HG03095 (cell line): ENCODE measurements around the gene CAP2.

Source experiments
- ATAC-seq: cut with Tn5 transposase; IDR thresholded peaks from one replicate; pipeline ENCODE4 v1.9.1; 2021; ENCODE audit warnings: moderate library complexity; ENCODE audit not compliant: unreplicated experiment

CAP2 gene, protein sequence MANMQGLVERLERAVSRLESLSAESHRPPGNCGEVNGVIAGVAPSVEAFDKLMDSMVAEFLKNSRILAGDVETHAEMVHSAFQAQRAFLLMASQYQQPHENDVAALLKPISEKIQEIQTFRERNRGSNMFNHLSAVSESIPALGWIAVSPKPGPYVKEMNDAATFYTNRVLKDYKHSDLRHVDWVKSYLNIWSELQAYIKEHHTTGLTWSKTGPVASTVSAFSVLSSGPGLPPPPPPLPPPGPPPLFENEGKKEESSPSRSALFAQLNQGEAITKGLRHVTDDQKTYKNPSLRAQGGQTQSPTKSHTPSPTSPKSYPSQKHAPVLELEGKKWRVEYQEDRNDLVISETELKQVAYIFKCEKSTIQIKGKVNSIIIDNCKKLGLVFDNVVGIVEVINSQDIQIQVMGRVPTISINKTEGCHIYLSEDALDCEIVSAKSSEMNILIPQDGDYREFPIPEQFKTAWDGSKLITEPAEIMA

GRCh38 chr6:17392978-17393891 lies at the start of gene CAP2:
Gene CAP2, plus strand, starts transcription at chr6:17393595. Its CDS starts 27,961 bp downstream, at chr6:17421556.
- no peak for ATAC-seq

GRCh38 chr6:17347012-17347411 lies 46.4 kb upstream of the CAP2 start:
- ATAC-seq, result no peak

DNA sequence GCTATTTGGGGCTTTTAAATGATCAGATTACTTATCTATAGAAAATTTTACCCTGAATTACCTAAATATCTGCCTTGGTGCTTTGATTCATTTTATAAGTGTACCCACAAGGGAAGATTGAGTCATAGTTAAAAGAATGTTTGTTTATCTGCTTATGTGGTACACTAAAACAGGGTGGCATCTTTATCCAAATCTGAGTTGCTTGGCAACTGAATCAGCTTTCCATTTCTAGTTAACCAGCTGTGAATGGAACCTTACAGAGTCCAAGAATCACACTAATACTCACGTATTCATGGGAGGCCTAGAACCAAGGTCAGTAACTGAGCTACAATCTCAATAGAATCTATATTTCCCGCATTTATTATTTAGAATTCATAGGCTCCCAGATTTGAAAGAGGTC lies 44.0 kb upstream of the CAP2 start:
- ATAC-seq, result no peak

DNA sequence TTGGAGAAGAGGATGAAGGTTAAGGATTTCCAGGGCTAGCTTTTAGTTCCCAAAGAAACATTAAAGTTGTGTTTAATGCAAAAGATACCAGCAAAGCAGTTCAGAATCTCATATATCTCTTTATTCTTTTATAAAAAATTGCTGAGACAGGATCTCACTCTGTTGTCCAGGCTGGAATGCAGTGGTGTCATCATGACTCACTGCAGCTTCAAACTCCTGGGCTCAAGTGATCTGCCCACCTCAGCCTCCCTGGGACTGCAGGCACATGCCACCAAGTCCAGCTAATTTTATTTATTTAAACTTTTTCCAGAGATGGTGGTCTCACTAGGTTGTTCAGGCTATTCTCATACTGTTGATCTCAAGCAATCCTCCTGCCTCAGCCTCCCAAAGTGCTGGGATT lies 41.1 kb upstream of the CAP2 start:
- no peak for ATAC-seq

DNA sequence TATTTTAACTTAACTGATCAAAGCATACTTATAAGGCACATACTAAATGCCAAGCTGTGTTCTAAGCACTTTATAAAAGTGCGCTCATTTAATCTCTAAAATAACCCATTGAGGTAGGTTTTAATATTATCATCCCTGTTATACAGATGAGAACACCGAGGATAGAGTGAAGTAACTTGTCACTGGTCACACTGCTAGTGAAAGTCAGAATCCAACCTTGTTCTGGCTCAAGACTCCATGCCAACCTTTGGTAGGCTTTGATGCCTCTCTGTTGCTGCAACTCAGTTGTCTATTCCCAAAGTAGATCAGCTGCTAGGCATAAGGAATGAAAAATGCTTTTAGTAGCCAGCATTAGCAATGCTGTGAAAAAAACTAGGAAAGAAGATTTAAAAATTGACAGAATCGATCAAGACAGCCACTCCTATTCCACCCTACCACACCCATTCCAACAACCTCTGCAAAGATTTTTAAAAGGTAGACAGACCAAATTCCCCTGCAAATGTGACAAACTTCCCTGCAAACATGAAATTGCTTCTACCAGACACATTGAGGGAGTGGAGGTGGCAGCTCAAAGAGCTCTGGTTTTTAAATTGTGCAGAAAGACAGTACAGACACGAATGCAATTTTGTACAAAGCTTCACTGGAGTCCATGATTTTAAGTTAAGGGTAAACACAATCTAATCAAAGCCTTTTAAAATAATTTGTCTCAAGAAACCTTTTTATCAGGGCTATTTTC lies 39.8 kb upstream of the CAP2 start:
- ATAC-seq, result no peak

- ATAC-seq, result no peak
Measured at GRCh38 chr6:17354700-17355403, 38.5 kb upstream of the CAP2 start.

GRCh38 chr6:17355404-17355774 lies 38.0 kb upstream of the CAP2 start:
- ATAC-seq, result no peak

- ATAC-seq, result no peak
Measured at GRCh38 chr6:17358515-17358914, 34.9 kb upstream of the CAP2 start.

DNA sequence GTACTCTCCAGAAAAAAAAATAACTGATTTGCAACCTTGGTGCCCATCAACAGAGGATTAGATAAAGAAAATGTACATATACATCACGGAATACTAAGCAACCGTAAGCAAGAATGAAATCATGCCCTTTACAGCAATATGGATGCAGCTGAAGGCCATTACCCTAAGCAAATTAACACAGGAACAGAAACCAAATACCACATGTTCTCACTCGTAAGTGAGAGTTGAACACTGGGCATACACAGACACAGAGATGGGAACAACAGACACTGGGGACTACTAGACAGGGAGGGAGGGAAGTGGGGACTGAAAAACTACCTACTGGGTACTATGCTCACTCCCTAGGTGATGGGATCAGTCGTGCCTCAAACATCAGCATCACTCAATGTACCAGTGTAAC lies 32.8 kb upstream of the CAP2 start:
- ATAC-seq, result no peak

DNA sequence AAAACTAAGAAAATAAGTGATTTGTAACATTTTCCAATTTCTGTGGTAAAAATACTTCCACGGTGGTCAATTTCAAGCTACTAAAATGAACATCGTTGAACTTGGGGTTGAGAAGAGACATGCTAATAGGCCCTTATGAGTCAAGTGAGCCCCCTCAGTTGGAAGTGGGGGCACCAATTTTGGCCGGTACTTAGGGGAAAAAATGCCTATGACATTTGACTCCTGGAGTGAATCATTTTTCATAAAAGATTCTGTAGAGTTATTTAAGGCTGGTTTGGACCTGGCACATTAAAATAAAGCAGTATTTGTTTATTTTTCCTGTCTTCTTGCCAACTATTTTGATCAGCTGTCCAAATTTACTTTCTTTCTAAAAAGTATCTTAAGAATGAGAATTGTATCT lies 32.4 kb upstream of the CAP2 start:
- no peak for ATAC-seq

DNA sequence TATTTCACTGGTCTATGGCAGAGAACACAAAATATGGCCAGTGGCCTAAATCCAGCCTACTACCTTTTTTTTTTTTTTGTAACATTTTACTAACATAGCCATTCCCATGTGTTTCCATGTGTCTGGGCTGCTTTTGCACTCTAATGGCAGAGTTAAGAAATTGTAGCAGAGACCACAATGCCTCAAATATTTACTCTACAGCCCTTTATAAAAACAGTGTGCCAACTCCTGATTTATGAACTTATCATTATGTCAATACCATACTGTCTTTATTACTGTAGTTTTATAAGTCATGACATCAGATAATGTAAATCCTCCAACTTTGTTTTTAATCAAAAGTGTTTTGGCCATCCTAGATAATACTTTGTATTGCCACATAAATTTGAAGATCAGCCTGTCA lies 27.4 kb upstream of the CAP2 start:
- no peak for ATAC-seq

DNA sequence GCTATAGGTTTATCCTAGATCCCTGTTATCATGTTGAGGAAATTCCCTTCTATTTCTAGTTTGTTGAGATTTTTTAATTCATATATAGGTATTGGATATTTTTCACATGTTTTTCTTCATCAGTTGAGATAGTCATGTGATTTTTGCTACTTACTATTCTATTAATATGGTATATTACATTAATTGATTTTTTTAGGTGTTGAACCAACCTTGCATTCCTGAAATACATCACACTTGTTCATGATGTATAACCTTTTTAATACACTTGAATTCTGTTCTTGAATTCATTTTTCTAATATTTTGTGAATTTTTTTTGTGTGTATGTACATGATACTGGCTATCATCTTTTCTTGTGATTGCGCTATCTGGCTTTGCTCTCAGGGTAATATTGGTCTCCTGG lies 25.5 kb upstream of the CAP2 start:
- no peak for ATAC-seq

DNA sequence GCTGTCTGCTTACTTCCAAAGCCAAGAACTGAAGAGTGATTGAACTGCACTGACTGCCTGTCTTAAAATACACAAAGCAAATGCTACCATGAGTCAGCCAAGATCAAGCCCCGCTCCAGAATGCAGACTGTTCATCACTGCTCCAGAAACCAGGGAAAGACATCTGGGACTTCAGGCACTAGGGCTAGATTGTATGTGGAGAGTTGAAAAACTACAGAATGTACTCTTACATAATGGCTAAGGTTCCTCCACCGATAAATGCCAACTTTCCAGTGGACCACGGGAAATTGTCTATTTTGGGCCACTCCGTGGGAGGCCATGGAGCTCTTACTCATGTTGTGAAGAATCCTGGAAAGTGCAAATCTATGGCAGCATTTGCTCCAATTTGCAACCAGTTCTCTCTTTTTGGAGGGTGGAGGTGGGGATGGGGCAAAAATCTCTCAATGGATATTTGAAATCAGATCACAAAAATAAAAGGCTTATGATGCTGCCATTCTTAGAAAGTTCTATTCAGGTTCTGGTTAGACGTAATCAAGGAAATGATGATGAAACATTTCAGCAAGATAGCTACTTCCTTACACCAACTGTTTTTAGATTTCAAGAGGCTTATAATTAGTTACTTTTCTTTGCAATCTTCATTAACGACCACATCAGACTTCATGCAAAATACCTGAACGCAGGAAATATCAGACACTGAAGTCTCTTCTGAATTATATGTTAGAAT lies 11.8 kb upstream of the CAP2 start:
- no peak for ATAC-seq

DNA sequence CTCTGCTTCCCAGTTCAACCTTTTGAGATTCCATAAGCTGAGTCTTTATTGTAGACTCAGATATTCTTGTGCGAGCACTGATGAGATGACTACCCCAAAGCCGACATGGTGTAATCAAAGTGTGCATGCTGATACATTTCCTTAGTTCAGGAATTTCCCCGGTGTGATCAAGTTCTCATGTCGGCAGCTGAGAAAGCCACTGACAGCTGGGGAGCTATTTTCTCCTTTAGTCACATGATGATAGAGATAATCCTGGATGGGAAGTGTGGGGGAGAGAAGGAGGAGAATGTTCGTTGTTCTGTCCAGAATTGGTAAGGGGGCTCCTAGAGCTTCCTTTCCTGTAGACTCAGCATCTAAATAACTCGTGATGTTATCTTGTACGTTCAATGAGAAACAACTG lies 7.7 kb upstream of the CAP2 start:
- ATAC-seq, result no peak

DNA sequence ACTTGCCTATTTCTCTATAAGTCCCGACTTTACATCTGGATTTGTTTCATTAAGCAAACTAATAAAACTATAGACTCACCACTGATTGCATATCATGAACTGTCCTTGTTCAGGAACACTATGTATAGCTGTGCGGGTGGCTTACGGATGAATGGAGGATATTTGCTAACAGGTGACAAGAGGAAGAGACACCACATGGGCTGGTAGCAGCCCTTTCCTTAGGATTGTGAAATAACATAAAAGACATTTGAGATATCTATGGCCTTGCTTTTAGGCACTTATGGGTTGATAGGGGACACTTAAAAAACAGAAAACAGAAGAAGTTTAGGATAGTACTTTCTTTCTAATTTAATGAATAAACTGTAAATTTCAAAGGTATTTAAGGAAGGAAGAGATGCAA lies 5.0 kb upstream of the CAP2 start:
- no peak for ATAC-seq

GRCh38 chr6:17389274-17389847 lies 4.0 kb upstream of the CAP2 start:
- no peak for ATAC-seq

DNA sequence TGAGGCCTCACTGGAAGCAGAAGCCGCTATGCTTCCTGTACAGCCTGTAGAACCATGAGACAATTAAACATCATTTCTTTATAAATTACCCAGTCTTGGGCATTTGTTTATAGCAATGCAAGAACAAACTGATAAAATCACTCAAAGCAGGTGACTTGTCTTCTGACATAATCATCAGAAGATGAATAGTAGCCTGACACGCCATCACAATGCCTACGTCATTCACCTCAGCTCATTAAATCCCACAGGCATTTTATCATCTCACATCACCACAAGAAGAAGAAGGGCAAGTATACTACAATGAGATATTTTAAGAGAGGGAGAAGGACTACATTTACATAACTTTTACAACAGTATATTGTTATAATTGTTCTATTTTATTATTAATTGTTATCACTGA lies 3.1 kb upstream of the CAP2 start:
- no peak for ATAC-seq

- ATAC-seq, result no peak
Measured at GRCh38 chr6:17391976-17392375, 1.4 kb upstream of the CAP2 start.

DNA sequence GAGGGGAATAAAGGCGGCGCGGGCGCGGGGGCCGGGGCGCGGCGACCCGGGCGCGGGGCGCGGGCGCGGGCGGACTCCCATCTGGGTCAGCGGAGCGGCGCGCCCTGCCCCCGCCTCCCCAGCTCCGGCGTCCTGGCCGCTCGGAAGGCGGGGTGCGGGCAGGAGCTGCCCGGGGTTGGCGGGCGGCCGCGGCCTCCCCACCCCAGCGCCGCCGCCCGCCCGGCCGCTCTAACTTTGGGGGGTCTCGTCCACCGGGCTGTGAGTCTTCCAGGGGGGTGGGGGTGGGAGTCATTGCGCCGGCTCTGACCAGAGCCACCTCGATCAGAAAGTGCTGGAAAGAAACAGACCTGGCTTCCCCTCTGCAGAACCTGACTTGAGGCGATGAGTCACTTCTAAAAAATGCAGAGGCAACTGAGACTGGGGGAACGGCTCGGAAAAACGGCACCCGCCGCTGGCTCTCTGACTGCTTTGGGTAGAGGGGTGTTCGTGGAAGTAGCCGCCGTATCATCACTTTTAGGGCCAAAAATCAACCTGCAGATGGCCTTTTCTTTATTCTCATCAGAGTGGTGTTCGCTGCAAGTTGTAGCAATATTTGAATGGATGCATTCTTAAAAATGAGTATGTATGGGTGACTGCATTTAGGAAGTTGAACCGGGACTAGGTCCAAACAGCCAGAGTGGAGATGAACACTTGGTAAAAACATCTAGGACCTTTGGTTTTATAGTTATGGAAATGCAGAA lies 667 bp downstream of the CAP2 start:
- no peak for ATAC-seq
